Measurements from ENCODE around the gene PNMA6F.

PNMA6F gene

DNA sequence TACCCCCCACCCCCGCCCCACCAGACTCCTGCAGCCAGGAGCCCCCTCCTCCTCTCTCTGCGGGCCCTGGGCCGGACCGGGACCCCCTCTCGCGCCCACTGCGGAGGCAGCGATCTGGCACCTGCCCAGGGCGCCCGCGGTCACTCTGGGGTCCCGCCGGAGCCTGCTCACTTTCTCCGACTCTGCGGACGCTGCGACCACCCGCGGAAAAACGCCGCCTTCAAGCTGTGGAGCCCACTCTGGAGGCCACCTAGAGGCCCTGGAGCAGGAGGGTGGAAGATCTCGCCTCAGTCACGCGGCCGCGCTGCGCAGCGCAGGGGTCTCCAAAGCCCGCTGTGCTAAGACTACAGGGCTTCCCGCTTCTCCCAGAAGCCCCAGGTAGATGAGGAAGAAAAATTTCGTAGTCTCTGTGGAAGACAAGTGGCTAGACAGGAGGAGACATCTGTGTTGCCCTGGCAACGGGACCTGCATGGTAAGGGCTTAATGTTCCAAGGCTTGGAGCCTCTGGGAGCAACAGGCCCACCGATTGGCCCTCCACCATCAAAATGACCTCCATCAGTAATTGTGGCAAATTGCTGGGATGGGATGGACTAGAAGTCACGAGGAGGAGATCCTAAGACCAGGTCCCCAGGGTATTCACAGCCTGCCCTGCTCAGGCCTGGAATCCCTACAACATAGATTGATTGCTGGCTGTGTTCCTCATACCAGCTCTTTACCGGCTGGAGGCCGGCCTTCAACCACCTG, at the start of gene PNMA6F:
Gene PNMA6F, minus strand, starts transcription at position 387 of the 744 bp plus-strand sequence. CDS start 1,093 bp downstream, outside the sequence.
- no peak for DNase-seq

GRCh38 chrX:153371256-153371655, 49.7 kb upstream of the PNMA6F start:
- DNase-seq = no peak

- no peak for DNase-seq
Measured at GRCh38 chrX:153370293-153371055, 48.9 kb upstream of the PNMA6F start.

DNA sequence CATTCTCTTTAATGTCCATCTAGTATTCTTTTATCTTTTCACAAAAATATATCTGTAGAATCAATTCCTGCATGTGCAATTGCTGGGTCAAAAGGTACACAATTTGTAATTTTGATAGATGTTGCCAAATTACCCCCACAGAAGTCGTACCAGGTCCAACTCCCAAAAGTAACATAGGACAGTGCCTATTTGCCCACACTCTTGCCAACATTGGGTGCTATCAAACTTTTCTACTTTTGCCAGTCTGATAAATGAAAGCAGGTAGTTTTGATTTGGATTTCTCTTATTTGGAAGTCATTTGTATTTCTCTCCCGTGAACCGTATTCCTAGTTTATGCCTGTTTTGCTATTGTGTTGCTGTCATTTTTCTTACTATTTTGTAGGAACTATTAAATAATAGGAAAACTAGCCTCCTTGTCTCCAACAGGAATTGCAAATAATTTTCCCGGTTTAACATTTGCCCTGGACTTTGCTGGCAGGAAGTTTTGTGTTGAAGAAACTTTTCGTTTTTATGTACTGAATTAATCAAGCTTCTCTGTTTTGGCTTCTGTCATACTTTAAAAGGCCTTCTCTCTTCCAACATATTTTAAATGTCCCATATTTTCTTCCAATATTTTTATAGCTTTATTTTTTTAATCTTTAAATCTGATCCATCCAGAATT, 45.4 kb upstream of the PNMA6F start:
- no peak for DNase-seq

DNA sequence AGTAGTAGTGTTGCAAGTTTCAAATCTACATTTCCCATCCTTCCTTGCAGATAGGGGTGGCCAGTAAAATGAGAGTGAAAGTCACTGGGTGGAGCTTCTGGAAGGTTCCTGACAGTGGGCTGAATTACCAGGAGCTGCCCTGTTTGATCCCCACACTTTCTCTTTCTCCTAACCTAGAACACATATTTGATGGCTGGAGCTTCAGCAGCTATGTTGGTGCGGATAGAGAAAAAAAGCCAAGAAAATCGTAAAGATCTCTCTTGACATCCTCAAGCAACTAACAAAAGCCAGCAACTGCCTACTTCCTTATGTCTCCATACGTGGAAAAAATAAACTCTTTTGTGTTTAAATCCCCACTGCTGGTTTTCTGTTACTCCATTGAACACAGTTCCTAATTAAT, 44.6 kb upstream of the PNMA6F start:
- no peak for DNase-seq

DNA sequence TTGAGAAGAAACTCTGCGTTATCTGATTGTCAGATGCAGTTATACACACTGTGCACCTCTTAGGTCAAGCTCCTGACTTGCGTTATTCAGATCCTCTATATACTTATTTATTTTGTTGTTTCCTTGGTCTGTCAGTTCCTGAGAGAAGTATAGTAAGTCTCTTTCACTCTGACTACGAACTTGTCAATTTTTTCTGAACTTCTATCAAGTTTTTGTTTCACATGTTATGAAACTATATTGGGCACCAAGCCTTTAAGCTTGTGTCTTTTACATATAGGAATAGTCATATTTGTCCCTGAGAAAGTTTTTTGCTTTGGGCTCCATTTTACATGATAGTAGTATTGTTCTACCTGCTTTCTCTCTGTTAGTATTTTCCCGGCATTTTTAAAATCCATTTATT, 44.1 kb upstream of the PNMA6F start:
- no peak for DNase-seq

- DNase-seq = no peak
Measured at GRCh38 chrX:153361781-153362397, 40.3 kb upstream of the PNMA6F start.

DNA sequence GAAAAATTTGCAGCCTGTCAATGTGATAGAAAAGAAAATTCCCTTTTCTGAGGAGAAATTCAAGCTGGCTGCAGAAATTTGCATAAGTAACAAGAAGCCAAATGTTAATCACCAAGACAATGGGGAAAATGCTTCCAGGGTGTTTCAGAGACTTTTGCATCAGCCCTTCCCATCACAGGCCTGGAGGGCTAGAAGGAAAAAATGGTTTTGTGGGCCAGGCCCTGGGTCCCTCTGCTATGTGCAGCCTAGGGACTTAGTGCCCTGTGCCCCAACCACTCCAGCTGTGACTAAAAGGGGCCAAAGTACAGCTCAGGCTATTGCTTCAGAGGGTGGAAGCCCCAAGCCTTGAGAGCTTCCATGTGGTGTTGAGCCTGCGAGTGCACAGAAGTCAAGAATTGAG, 36.3 kb upstream of the PNMA6F start:
- DNase-seq = no peak

- DNase-seq = no peak
Measured at GRCh38 chrX:153353416-153353815, 31.8 kb upstream of the PNMA6F start.

DNA sequence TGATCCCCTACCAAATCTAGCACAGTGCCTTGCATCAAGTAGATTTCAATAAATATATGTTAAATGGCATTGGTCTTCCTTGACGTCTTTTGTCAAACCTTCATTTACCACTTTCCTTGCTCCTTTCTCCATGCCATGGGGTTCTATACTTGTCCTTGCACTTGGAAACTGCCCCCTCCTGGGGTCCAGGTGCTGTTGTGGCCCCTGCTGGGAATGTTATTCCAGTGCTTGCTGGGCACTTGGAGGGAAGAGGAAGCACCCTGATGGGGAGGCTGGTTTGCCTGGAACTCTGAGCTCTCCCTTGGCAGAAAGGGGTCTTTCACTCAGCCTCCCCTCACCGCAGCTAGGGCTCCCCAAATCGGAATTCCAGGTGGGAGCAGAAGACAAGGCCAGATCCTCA, 31.3 kb upstream of the PNMA6F start:
- no peak for DNase-seq

DNA sequence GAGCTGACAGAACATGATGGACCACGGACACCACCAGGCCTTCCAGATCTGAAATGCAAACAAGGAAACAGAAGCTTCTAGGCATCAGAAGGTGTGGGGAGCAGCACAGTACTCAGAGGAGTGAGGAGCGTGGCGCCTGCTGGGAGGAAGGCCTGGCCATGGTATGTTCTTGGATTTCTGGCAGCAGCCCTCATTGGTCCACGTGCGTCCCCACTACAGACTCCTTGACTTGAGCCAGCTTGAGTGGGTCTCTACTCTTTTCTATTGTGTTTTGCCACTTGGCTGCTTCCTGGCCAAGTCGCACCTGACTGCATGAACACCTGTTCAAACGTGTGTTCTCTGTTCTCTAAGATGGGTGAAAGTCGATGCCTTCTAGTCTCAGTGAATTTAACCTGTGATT, 30.4 kb upstream of the PNMA6F start:
- no peak for DNase-seq

DNA sequence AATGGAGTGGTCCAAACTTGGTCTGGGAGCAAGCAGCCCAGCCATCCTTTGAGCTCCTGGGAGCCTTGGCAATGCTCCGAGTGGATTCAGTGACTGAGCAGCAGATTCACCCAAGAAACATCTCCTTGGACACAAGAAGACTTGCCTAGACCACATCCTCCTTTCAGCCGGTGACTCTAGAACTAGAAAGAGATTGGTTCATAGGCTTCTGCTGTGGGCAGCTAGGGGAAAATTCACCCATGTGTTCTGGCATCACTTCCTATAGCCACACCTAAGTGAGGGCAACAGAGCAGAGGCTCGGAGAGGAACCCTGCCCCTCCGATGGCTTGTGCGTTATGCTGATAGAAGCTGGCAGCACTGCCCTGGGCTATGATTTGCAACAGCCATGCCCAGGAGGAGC, 28.4 kb upstream of the PNMA6F start:
- no peak for DNase-seq

GRCh38 chrX:153348421-153348820, 26.9 kb upstream of the PNMA6F start:
- no peak for DNase-seq

- no peak for DNase-seq
Measured at GRCh38 chrX:153347530-153347929, 26.0 kb upstream of the PNMA6F start.

GRCh38 chrX:153343674-153344073, 22.1 kb upstream of the PNMA6F start:
- no peak for DNase-seq

DNA sequence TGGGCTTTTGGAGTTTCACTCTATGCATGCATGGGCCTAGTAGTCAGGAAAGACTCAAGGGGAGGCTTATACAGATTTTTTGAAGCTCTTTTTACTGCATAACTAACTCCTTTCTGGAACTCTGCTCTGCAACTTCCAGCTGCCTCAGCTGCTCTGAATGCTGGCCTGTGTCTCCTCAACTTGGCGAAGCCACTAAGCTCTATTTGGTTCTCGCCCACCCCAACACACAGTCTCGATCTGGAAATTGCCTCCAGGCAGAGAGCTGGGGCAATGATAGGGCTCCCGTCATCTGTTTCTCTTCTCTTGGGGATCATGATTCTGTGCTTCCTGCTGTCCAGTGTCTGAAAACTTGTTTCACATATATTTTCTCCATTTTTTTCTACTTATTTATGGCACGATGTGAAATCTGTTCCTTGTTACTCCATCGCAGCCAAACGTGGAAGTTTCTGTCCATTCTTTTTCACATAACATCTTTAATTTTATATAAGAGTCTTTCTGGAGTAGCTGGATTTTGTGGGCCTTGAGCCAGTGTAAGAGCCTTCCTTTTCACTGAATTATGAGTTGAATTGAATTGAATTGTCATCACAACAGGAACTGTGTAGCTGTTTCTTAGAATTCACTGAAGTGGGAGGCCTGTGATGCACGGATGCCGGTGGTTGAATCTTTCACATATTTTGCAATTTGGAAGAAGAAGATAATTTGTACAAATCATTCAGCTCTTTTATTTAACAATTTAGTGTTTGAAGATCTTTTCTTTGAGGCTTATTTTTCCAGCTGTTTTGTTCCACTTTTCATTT, 21.4 kb upstream of the PNMA6F start:
- no peak for DNase-seq

DNA sequence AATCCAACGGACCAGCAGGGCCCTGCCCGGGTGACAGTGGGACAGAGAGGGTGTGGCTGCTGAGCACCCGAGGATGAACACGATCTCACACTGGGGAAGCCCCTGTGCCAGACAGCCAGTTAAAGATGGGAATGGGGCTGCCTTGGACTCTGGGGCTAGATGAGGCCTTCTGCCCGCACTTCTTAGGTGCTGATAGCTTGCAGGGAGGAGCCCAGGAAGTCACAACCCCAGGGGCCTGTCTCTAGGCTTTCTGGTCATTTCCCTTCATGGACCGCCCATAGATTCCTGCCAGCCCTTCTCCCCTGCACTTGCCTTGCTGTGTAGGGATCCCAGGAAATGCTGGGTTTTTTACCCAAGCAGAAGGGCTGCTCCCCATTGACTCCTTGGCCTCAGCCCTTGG, 18.5 kb upstream of the PNMA6F start:
- no peak for DNase-seq

- DNase-seq = no peak
Measured at GRCh38 chrX:153339662-153340061, 18.1 kb upstream of the PNMA6F start.

GRCh38 chrX:153338836-153339235, 17.3 kb upstream of the PNMA6F start:
- DNase-seq = no peak

GRCh38 chrX:153336988-153337387, 15.4 kb upstream of the PNMA6F start:
- no peak for DNase-seq

DNA sequence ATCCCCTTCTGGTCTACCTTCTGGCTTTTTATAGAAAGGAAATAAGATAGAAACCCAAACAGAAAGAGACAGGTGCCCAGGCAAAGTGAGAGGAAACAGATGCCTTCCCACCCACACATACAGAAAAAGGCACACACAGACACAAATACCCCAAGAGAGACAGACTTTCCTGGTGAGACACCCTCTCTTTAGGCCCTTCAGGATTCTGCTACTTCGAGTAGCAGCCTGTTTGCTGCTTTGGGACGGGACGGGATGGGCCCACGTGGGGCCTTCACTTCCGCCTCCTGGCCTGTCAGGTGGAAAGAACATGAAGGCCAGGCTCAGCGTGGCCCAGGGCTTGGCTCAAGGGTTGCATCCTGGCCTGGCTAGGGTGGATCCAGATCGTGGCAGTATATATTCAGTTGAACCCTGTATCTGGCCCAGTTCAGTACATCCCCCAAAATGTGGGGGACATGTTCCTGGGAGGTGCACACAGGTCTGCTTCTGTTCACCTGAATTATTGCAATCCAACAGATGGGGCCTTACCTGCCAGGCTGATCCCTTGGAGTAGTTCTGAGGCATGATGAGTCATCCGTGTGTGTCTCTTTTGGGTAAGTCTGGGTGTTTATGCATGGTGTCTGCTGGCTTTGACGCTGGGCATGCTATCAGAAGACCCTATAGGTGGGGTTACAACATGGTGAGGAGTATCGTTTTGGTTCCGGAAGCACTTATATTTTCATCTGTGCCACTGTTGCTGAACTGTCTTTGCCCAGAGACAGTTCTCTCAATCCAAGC, 14.7 kb upstream of the PNMA6F start:
- no peak for DNase-seq

Measured in activated CD8-positive, alpha-beta memory T cell treated with anti-CD3 and anti-CD28 coated beads, Interleukin-2, amount 50 U/mL, for 4 hours (primary cell).